ENCODE data around the gene PSTK.

PSTK gene

GRCh38 chr10:122986335-122986734 lies 6.1 kb downstream of the PSTK start:
- DNase-seq: peak in 4 of 42 donors; percentile 14 to 56 (median 21)
- intact Hi-C loops (cut with DNase I): no loop called here

- no peak for DNase-seq
- intact Hi-C loops (cut with DNase I): no loop called here
Measured at GRCh38 chr10:122988501-122988900, 8.3 kb downstream of the PSTK start.

GRCh38 chr10:122990278-122990677 lies 10.1 kb downstream of the PSTK start:
- intact Hi-C loops (cut with DNase I): no loop called here
- DNase-seq: no peak

- DNase-seq: peak in 1 of 42 donors; percentile 23
- intact Hi-C loops (cut with DNase I): no loop called here
Measured at GRCh38 chr10:122992031-122992585, 11.9 kb downstream of the PSTK start.

- DNase-seq: no peak
- intact Hi-C loops (cut with DNase I): no loop called here
Measured at GRCh38 chr10:122993797-122994336, 13.7 kb downstream of the PSTK start.

- intact Hi-C loops (cut with DNase I): no loop called here
- DNase-seq: no peak
Measured at GRCh38 chr10:122995936-122996335, 15.7 kb downstream of the PSTK start.

- no peak for DNase-seq
Measured at GRCh38 chr10:122997864-122998263, 17.7 kb downstream of the PSTK start.

GRCh38 chr10:122998360-122998917 lies 18.2 kb downstream of the PSTK start:
- no peak for DNase-seq
- intact Hi-C loops (cut with DNase I): no loop called here

More at GRCh38 chr10:122997864-122998263, 17.7 kb downstream of the PSTK start:
- intact Hi-C loops (cut with DNase I): no loop called here

GRCh38 chr10:122998934-122999333 lies 18.7 kb downstream of the PSTK start:
- intact Hi-C loops (cut with DNase I): no loop called here

GRCh38 chr10:122999347-122999746 lies 19.1 kb downstream of the PSTK start:
- intact Hi-C loops (cut with DNase I): no loop called here
- DNase-seq: no peak

More at GRCh38 chr10:122998934-122999333, 18.7 kb downstream of the PSTK start:
- no peak for DNase-seq

GRCh38 chr10:123000155-123000554 lies 20.0 kb downstream of the PSTK start:
- DNase-seq: no peak
- intact Hi-C loops (cut with DNase I): no loop called here

- DNase-seq: no peak
- intact Hi-C loops (cut with DNase I): no loop called here
Measured at GRCh38 chr10:123001370-123001769, 21.2 kb downstream of the PSTK start.

- DNase-seq: no peak
- intact Hi-C loops (cut with DNase I): no loop called here
Measured at GRCh38 chr10:123004298-123004697, 24.1 kb downstream of the PSTK start.

- DNase-seq: peak in 23 of 42 donors; percentile 4 to 73 (median 35)
- intact Hi-C loops (cut with DNase I): no loop called here
Measured at GRCh38 chr10:123007558-123008354, 27.6 kb downstream of the PSTK start.

GRCh38 chr10:123008355-123009104 lies 28.3 kb downstream of the PSTK start, which contains the start of the genes ACADSB and IKZF5:
ACADSB (plus strand) TSS chr10:123009006; CDS start chr10:123009030, 24 bp downstream.
IKZF5 (minus strand) TSS chr10:123008795; CDS start chr10:122998625, 10,170 bp downstream.
- intact Hi-C loops (cut with DNase I): no loop called here
- peak; percentile 90 to 99 (median 96) for DNase-seq

- intact Hi-C loops (cut with DNase I): no loop called here
- DNase-seq: peak in 38 of 42 donors; percentile 11 to 61 (median 28)
Measured at GRCh38 chr10:123009105-123009820, 29.1 kb downstream of the PSTK start.

GRCh38 chr10:123011987-123012386 lies 31.8 kb downstream of the PSTK start:
- intact Hi-C loops (cut with DNase I): no loop called here
- DNase-seq: no peak

All from head of caudate nucleus (tissue), 42 donors.